BLaER1 (cell line): Measurements from ENCODE around the gene PRR30.

Experiments
- H3K27ac ChIP-seq: shearing (Covaris generic); formaldehyde crosslinking; 2 replicates; pipeline ENCODE4 v1.8.1; 2022
- H3K27me3 ChIP-seq: shearing (Covaris generic); formaldehyde crosslinking; 2 replicates; pipeline ENCODE4 v1.8.1; 2022
- H3K36me3 ChIP-seq: shearing (Covaris generic); formaldehyde crosslinking; 2 replicates; pipeline ENCODE4 v1.8.1; 2022
- H3K4me1 ChIP-seq: shearing (Covaris generic); formaldehyde crosslinking; 2 replicates; pipeline ENCODE4 v1.8.1; 2022
- H3K4me2 ChIP-seq: shearing (Covaris generic); formaldehyde crosslinking; 2 replicates; pipeline ENCODE4 v1.8.1; 2022
- H3K4me3 ChIP-seq: shearing (Covaris generic); formaldehyde crosslinking; 2 replicates; pipeline ENCODE4 v1.8.1; 2022
- H3K9ac ChIP-seq: shearing (Covaris generic); formaldehyde crosslinking; 2 replicates; pipeline ENCODE4 v1.8.1; 2022
- H3K9me3 ChIP-seq: shearing (Covaris generic); formaldehyde crosslinking; 2 replicates; pipeline ENCODE4 v1.8.1; 2022
- H4K20me1 ChIP-seq: shearing (Covaris generic); formaldehyde crosslinking; 2 replicates; pipeline ENCODE4 v1.8.1; 2022
- Cebpa-rat ChIP-seq: shearing (Covaris generic); IDR thresholded peaks from 2 replicates; pipeline ENCODE4 v1.8.1; 2022

The PRR30 gene

GRCh38 chr2:27143285-27143684, 4.1 kb upstream of the PRR30 start:
- TF ChIP-seq Cebpa-rat, result no peak
- Histone ChIP-seq H3K4me1 (peaks cover 14% of the 10 kb centered on the region), H3K27ac (no peak overlapping the region), H3K9me3 (no peaks in the 10 kb centered on the region), H3K36me3 (no peaks in the 10 kb centered on the region), H3K4me2 (no peak overlapping the region), H3K27me3 (no peaks in the 10 kb centered on the region), H3K4me3 (no peak overlapping the region), H4K20me1 (no peaks in the 10 kb centered on the region), H3K9ac (no peak overlapping the region)

GRCh38 chr2:27138111-27138510, 1.1 kb downstream of the PRR30 start:
- Histone ChIP-seq H3K27ac (no peak overlapping the region), H4K20me1 (peaks cover 11% of the 10 kb centered on the region), H3K4me2 (no peak overlapping the region), H3K27me3 (no peaks in the 10 kb centered on the region), H3K36me3 (peaks cover 1% of the 10 kb centered on the region; the same call in 1 of the 2 replicates), H3K4me3 (no peak overlapping the region), H3K9ac (no peak overlapping the region), H3K4me1 (peaks cover 23% of the 10 kb centered on the region), H3K9me3 (no peaks in the 10 kb centered on the region)
- TF ChIP-seq Cebpa-rat, result no peak

- Histone ChIP-seq H3K4me3 (no peak overlapping the region), H3K27me3 (no peaks in the 10 kb centered on the region), H4K20me1 (peaks cover 18% of the 10 kb centered on the region), H3K27ac (no peak overlapping the region), H3K9me3 (no peaks in the 10 kb centered on the region), H3K4me2 (no peak overlapping the region), H3K9ac (no peak overlapping the region), H3K36me3 (peaks cover 8% of the 10 kb centered on the region), H3K4me1 (peaks cover 29% of the 10 kb centered on the region)
- no peak for TF ChIP-seq Cebpa-rat
These were observed 1.8 kb downstream of the PRR30 start for GRCh38 chr2:27137322-27137935.

- Histone ChIP-seq H3K9me3 (no peaks in the 10 kb centered on the region), H3K9ac (no peak overlapping the region), H3K36me3 (peaks cover 15% of the 10 kb centered on the region), H3K4me2 (no peak overlapping the region), H3K27me3 (no peaks in the 10 kb centered on the region), H4K20me1 (peaks cover 24% of the 10 kb centered on the region), H3K4me3 (no peak overlapping the region), H3K27ac (no peak overlapping the region), H3K4me1 (peaks cover 29% of the 10 kb centered on the region)
- TF ChIP-seq Cebpa-rat, result no peak
These were observed 2.5 kb downstream of the PRR30 start for GRCh38 chr2:27136751-27137150.

GRCh38 chr2:27135478-27135955, 3.7 kb downstream of the PRR30 start:
- H3K4me1 ChIP-seq, result peaks cover 29% of the 10 kb centered on the region
- peaks cover 37% of the 10 kb centered on the region for H4K20me1 ChIP-seq
- peak overlapping the region; percentile 61 for H3K27ac ChIP-seq
- no peaks in the 10 kb centered on the region for H3K27me3 ChIP-seq
- no peak overlapping the region for H3K9ac ChIP-seq
- TF ChIP-seq Cebpa-rat, result no peak
- H3K4me2 ChIP-seq, result peak overlapping the region; percentile 73
- peaks cover 27% of the 10 kb centered on the region for H3K36me3 ChIP-seq
- H3K9me3 ChIP-seq, result no peaks in the 10 kb centered on the region
- H3K4me3 ChIP-seq, result no peak overlapping the region

GRCh38 chr2:27134781-27135477, 4.3 kb downstream of the PRR30 start:
- Histone ChIP-seq H3K4me2 (peak overlapping the region; percentile 73), H3K9ac (no peak overlapping the region), H3K27me3 (no peaks in the 10 kb centered on the region), H3K9me3 (no peaks in the 10 kb centered on the region), H3K36me3 (peaks cover 33% of the 10 kb centered on the region), H4K20me1 (peaks cover 43% of the 10 kb centered on the region), H3K4me3 (peak overlapping the region; percentile 98), H3K27ac (peak overlapping the region; percentile 61; the same call in 1 of the 2 replicates), H3K4me1 (peaks cover 29% of the 10 kb centered on the region)
- no peak for TF ChIP-seq Cebpa-rat

- H3K4me3 ChIP-seq, result peak within 1 kb of the TSS; percentile 98
- no peak for TF ChIP-seq Cebpa-rat
- H4K20me1 ChIP-seq, result peaks cover 50% of the 10 kb centered on the region
- peaks cover 29% of the 10 kb centered on the region for H3K4me1 ChIP-seq
- peaks cover 41% of the 10 kb centered on the region for H3K36me3 ChIP-seq
- peak within 1 kb of the TSS; percentile 89 for H3K27ac ChIP-seq
- H3K4me2 ChIP-seq, result peak within 1 kb of the TSS; percentile 97
- H3K9me3 ChIP-seq, result no peaks in the 10 kb centered on the region
- no peaks in the 10 kb centered on the region for H3K27me3 ChIP-seq
- peak within 1 kb of the TSS; percentile 95 for H3K9ac ChIP-seq
These were observed 5.1 kb downstream of the PRR30 start, which contains the start of gene PREB for GRCh38 chr2:27133905-27134780. PREB (minus strand) TSS chr2:27134636; CDS start chr2:27134421, 215 bp downstream.

GRCh38 chr2:27133195-27133875, 5.9 kb downstream of the PRR30 start:
- TF ChIP-seq Cebpa-rat, result no peak
- H3K4me1 ChIP-seq, result peaks cover 29% of the 10 kb centered on the region
- H3K27ac ChIP-seq, result peak overlapping the region; percentile 89
- H3K9me3 ChIP-seq, result no peaks in the 10 kb centered on the region
- H3K4me3 ChIP-seq, result peak overlapping the region; percentile 98
- peaks cover 49% of the 10 kb centered on the region for H3K36me3 ChIP-seq
- H4K20me1 ChIP-seq, result peaks cover 55% of the 10 kb centered on the region
- peak overlapping the region; percentile 95 for H3K9ac ChIP-seq
- no peaks in the 10 kb centered on the region for H3K27me3 ChIP-seq
- peak overlapping the region; percentile 97 for H3K4me2 ChIP-seq

GRCh38 chr2:27131429-27131828, 7.8 kb downstream of the PRR30 start:
- Histone ChIP-seq H3K27me3 (no peaks in the 10 kb centered on the region), H3K4me2 (no peak overlapping the region), H3K4me3 (no peak overlapping the region), H3K27ac (no peak overlapping the region), H3K4me1 (peaks cover 29% of the 10 kb centered on the region), H3K9me3 (no peaks in the 10 kb centered on the region), H4K20me1 (peaks cover 55% of the 10 kb centered on the region), H3K9ac (no peak overlapping the region), H3K36me3 (peaks cover 51% of the 10 kb centered on the region)
- no peak for TF ChIP-seq Cebpa-rat
